Measurements from ENCODE around the gene MVP.
"Not testable (repeated sequence)": the region's sequence is repeated elsewhere in the genome, so short reads cannot be mapped to it uniquely, and the experiment has no call there.

Gene MVP

GRCh38 chr16:29820271-29820701 lies at the start of gene MVP:
TSS of gene MVP (plus strand) at chr16:29820462. CDS start at chr16:29830550, 10,088 bp downstream.
- peak; percentile 86 for DNase-seq (ENCODE audit: low spot score)

- DNase-seq (ENCODE audit: low spot score) = not testable (repeated sequence)
Observed at GRCh38 chr16:29772330-29772729, 47.9 kb upstream of the MVP start.

DNA sequence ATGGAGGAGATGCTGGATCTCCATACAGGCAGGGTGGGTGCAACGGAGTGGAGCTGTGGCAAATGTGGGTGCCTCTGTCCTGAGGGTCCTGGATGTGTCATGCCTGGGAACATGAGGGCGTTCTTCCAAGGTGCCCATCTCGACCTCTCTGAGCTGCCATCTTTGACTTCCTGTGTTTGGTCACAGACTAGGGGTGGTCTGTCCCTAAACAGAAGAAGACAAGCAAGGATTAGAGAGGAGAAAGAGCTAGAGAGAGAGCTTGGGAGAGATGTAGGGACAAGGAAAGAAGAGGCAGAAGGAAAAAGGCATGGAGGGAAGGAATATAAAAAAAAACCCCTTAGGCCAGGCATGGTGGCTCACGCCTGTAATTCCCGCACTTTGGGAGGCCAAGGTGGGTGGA lies 45.5 kb upstream of the MVP start:
- DNase-seq (ENCODE audit: low spot score) = no peak

DNA sequence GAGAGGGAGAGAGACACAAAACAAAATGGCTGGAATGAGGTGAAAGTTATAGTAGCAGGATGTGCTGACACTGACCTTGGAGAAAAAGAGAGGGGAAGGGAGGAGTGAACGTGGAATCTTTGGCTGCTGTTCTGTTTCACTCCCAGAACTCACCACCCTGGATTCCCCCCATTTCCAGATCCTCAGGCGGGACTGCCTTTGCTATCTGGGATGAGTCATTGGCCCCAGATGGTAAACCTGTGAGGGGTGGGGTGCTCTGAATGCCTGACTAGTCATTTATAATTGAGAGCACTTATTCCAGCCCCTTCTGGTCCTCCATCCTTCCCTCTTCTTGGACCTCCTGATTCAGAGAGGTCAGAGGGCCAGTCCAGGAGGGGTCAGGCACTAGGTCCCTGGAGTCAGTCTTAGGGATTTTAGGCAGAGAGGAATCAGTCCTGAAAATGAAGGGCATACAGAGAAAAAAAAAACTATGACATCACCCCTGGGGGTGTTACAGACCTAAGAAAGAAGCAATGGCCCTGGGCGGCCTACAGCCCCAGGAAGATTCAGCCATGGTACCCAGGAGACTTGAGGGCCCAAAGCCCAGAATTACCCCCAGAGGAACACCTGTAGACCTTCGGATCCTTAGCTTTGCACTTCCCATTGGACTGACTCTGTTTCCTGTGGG lies 44.4 kb upstream of the MVP start:
- peak; percentile 31 for DNase-seq (ENCODE audit: low spot score)

GRCh38 chr16:29777576-29778350 lies 42.5 kb upstream of the MVP start, which contains the start of gene ZG16:
TSS of gene ZG16 (plus strand) at chr16:29778256. CDS start at chr16:29779267, 1,011 bp downstream.
- no peak for DNase-seq (ENCODE audit: low spot score)

- DNase-seq (ENCODE audit: low spot score) = no peak
Observed at GRCh38 chr16:29779474-29779873, 40.8 kb upstream of the MVP start.

DNA sequence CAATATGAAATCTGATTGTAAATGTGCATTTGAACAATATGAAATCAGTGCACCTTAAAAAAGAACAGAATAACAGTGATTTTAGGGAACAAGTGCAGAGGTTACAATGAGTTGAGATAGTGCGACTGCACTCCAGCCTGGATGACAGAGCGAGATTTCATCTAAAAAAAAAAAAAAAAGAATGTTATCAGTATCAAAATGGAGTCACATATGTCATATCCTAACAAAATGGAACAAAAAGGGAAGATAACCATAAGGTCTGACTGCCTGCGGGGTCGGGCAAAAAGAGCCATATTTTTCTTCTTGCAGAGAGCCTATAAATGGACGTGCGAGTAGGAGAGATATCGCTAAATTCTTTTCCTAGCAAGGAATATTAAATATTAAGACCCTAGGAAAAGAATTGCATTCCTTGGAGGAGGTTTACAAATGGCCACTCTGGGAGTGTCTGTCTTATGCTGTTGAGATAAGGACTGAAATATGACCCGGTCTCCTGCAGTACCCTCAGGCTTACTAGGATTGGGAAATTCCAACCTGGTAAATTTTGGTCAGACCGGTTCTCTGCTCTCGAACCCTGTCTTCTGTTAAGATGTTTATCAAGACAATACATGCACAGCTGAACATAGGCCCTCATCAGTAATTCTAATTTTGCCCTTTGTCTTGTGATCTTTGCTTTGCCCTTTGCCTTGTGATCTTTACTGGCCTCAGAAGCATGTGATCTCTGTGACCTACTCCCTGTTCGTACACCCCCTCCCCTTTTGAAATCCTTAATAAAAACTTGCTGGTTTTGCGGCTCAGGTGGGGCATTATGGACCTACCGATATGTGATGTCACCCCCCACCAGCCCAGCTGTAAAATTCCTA lies 36.9 kb upstream of the MVP start:
- DNase-seq (ENCODE audit: low spot score) = not testable (repeated sequence)

GRCh38 chr16:29784157-29784556 lies 36.1 kb upstream of the MVP start:
- no peak for DNase-seq (ENCODE audit: low spot score)

GRCh38 chr16:29784901-29785500 lies 35.3 kb upstream of the MVP start:
- DNase-seq (ENCODE audit: low spot score) = peak; percentile 85

DNA sequence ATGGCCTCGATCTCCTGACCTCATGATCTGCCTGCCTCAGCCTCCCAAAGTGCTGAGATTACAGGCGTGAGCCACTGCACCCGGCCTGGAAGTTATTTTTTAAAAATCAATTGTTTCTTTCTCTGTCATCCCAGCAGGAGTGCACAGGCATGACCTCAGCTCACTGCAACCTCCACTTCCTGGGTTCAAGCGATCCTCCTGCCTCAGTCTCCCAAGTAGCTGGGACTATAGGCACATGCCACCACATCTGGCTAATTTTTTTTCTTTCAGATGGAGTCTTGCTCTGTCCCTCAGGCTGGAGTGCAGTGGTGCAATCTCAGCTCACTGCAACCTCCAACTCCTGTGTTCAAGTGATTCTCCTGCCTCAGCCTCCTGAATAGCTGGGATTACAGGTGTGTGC lies 33.1 kb upstream of the MVP start:
- DNase-seq (ENCODE audit: low spot score) = not testable (repeated sequence)

GRCh38 chr16:29789775-29790182 lies 30.5 kb upstream of the MVP start:
- DNase-seq (ENCODE audit: low spot score) = no peak

- DNase-seq (ENCODE audit: low spot score) = peak; percentile 99
Observed at GRCh38 chr16:29790183-29790948, 29.9 kb upstream of the MVP start, which contains the start of gene KIF22. TSS of gene KIF22 (plus strand) at chr16:29790751. CDS start at chr16:29790760, 9 bp downstream.

DNA sequence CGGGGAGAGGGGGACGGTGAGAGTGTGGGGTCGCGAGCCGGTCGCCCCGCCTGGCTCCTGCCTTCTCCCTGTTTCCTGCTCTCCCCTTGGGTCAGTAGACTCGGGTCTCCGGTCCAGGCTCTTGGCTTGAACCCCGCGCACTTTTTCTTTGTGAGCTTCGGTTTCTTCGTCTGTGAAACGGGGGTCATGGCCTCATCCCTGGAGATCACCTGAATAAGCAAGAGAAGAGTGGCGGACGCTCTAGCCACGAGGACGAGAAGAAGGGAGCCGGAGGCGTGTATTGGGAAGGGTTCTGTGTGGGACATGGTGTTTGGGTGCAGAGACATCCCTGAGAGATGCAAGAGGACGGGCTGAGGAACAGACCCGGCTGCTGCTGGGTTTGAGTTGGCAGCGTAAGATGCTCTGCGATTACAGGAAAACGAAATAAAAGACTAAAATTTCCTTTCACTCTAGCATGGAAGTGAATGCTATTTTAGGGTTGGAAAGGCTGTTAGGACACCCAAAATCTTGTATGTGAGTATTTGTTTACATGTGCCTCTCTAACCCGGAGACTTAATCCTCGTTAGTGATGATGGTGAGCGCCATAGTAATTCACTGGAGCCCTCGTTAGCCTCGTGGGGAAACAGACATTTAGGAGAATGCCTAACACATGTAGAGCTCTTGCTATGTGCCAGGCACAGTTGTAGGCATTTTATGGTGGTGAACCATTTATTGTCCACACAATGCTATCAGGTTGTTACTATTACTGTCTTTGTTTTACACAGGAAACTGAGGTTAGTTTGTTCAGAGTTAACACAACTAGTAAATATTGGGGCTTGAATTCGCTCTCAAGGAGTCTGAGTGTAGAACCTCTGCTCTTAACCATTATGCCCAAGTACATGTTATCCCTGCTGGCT lies 29.1 kb upstream of the MVP start:
- peak; percentile 14 for DNase-seq (ENCODE audit: low spot score)

- no peak for DNase-seq (ENCODE audit: low spot score)
Observed at GRCh38 chr16:29791845-29792807, 28.1 kb upstream of the MVP start.

- DNase-seq (ENCODE audit: low spot score) = not testable (repeated sequence)
Observed at GRCh38 chr16:29793153-29793552, 27.1 kb upstream of the MVP start.

DNA sequence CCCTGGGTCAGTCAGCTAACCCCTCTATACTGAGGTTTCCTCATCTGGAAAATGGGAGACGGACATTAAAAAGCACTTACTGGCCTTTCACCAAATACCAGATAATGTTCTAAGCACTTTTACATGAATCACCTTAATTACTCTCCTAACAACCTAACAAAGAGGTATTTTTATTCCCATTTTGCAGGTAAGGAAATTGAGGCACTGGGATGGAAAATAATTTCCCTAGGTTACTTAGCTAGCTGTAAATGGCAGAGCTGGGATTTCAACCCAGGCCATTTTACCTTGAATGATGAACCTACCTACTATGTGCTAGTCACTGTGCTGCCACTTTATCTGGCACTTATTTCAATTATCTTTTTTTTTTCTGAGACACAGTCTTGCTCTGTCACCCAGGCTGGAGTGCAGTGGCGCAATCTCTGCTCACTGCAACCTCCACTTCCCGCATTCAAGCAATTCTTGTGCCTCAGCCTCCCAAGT lies 26.0 kb upstream of the MVP start:
- no peak for DNase-seq (ENCODE audit: low spot score)

- DNase-seq (ENCODE audit: low spot score) = no peak
Observed at GRCh38 chr16:29802416-29802935, 17.8 kb upstream of the MVP start.

DNA sequence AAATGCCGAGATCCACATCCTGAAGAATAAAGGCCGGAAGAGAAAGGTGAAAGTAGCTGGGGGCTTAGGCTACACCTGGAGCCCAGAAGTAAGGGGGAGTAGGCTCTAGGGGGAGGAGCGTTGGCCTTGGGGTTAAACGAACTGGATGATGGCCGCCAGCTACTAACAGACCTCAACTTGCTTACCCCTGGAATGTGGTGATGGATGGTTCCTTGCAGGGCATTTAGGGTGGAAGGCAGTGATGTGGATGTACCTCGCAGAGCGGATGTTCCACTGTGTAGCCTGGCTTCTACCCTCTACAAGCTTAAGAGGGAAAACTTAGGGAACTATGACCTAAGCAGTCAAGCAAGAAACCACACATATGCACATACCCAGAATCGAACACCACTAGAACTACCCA lies 16.2 kb upstream of the MVP start:
- DNase-seq (ENCODE audit: low spot score) = no peak
